ENCODE results near the gene CLIC3.

CLIC3 gene

DNA sequence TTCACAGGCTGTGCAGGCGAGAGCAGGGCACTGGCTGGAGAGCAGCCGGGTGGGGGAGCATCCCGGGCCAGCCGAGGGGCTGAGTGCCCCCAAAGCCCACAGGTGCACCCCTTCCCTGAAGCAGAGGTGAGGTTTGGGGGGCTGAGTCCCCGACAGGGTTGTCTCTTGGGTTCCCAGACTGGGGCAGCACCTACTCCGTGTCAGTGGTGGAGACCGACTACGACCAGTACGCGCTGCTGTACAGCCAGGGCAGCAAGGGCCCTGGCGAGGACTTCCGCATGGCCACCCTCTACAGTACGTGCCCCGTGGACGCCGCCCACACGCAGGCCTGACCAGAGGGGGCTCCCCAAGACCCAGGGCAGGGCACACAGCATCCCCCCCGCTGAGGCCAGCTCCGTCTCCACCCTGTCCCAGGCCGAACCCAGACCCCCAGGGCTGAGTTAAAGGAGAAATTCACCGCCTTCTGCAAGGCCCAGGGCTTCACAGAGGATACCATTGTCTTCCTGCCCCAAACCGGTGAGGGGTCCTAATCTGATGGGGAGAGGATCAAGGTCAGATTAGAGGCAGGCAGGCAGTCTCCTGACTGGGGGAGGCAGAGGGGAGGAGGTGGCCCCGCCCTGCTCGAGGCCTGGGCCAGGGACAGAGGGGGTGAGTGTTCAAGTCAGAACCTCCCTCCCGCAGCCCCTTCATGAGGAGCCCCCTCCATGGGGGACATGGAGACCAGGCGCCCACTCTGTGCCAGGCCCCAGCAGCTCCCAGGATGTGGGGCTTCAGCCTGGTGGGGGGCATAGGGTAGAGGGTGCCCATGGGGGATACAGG, 16.4 kb downstream of the CLIC3 start:
- DNase-seq: no peak

DNA sequence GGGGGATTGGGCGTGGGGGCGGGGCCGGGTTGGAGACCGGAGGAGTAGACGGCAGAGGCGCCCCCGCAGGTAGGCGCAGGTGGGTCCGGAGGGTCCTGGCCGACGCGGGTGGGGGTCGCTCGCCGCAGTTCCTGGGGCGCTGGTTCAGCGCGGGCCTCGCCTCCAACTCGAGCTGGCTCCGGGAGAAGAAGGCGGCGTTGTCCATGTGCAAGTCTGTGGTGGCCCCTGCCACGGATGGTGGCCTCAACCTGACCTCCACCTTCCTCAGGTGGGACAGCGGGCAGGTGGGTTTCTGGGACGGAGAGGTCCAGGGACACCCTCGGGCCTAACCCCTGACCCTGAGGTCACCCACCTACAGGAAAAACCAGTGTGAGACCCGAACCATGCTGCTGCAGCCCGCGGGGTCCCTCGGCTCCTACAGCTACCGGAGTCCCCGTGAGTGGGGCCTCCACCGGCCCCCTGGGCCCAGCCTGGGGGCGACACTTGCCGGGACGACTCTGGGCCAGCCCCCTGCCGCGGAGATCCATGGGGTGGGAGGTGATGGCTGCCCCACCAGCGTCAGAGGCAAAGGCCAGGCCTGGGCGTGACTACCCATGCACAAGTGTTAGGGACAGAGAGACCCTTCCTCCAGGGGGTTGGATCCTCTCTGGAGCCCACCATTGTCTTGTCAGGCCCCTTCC, 17.4 kb downstream of the CLIC3 start:
- DNase-seq: no peak

DNA sequence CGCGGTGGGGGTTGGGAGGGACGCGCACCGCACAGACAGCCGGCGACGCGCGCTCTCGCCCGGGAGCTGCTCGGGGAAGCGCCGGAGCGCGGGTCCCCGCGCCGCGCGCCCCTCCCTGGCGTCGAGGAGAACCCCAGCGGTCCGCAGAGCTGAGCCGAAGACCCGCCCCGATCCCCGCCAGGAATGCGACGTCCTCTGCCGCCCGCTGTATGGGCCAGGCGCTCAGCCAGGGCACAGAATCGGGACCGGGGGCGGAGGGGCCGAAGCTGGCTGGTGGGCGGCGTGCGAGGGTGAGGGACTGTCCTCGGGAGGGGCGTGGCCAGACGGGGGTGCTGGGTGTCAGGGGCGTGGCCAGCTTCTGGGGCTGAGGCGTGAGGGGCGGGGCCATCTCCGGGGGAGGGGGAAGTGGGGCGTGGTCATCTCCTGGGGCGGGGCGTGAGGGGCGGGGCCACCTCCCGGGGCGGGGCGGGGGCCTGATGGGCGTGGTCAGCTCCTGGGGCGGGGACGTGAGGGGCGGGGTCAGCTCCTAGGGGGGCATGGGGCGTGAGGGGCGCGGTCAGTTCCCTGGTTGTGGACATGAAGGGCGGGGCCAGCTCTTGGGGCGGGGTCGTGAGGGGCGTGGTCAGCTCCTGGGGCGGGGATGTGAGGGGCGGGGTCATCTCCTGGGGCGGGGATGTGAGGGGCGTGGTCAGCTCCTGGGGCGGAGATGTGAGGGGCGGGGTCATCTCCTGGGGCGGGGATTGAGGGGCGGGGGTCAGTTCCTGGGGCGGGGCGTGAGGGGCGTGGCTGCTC, 18.1 kb downstream of the CLIC3 start:
- no peak for DNase-seq

GRCh38 chr9:136977649-136978072, 18.7 kb downstream of the CLIC3 start:
- DNase-seq: no peak

- DNase-seq: no peak
Measured at GRCh38 chr9:136977223-136977622, 19.1 kb downstream of the CLIC3 start, which contains the start of gene PTGDS. Gene PTGDS, plus strand, starts transcription at chr9:136977504. Its CDS starts 75 bp downstream, at chr9:136977579.

- DNase-seq: no peak
Measured at GRCh38 chr9:136975644-136976043, 20.7 kb downstream of the CLIC3 start.

GRCh38 chr9:136974817-136975535, 21.4 kb downstream of the CLIC3 start:
- no peak for DNase-seq

- DNase-seq: no peak
Measured at GRCh38 chr9:136973618-136974617, 22.4 kb downstream of the CLIC3 start.

GRCh38 chr9:136972743-136973142, 23.6 kb downstream of the CLIC3 start:
- DNase-seq: no peak

- DNase-seq: no peak
Measured at GRCh38 chr9:136972335-136972734, 24.0 kb downstream of the CLIC3 start.

GRCh38 chr9:136971746-136972145, 24.6 kb downstream of the CLIC3 start:
- DNase-seq: no peak

DNA sequence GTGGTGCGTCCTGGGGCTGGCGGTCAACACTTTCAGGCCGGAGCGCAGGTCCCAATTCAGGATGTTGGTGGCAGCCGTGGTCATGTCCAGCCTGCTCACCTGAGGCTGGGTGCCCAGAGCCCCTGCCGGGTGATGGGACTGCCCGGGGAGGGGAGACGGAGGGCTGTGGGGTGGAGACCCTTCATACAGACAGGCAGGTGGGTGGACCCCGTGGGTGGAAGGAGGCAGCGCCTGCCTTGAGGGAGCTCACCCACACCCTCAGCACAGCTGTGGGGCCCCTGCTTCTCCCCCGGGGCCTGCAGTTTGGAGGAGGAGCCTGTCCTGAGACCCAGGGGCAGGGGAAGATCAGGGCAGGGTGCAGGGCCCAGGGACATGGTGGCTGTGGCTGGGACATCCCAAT, 26.0 kb downstream of the CLIC3 start:
- no peak for DNase-seq

GRCh38 chr9:136969774-136970173, 26.6 kb downstream of the CLIC3 start:
- DNase-seq: no peak

DNA sequence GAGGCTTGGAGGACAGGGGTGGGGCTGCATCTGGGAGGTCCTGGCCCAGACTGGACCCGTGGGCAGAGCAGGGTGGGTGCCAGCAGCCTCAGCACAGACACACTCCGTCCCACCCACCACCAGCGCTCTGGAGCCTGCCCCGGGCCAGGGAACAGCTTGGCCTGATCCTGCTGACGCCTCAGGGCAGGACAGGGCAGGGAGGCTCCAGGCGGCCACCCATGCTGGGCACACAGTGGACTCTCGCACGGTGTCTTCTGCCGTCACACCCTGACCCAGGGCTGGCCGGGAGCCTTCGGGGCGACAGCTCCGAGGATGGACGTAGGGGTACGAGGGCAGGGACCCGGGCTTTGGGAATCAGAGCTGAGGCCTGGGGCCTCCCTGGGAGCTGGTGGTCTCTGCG, 27.2 kb downstream of the CLIC3 start:
- DNase-seq: no peak

DNA sequence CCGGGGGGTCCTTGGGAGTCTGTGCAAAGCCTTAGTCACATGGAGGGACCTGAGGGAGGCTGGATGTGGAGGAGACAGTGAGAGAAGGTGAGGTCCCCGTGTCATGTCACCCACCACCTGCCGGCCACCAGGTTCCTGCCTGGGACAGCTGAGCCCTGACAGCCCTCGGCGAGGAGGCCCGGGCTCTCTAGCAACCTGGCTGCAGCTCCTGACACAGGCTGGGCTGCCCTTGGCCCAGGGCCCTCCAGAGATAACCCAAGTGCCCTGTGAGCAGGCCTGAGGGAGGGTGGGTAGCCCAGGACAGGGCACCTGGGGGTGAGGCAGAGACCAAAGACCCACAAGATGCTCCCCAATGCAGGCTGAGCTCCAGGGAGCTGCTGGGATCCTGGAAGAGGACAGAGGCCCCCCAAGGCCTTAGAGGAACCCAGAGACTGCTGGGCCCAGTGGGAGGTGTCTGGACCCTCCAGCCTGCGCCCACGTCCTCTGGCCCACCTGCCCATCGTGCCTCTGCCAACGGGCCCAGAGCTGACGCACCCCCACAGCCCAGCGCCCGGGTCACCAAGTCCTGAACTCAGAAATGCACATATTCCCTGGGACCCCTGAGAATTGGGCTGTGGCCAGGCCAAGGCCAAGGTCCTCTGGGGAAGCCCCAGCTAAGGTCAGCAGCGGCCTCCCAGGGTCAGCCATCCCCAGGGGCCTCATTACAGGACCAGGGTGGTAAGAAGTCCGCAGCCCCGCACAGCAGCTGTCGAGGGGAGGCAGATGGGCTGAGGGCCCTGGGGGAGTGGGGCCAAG, 27.8 kb downstream of the CLIC3 start:
- no peak for DNase-seq

DNA sequence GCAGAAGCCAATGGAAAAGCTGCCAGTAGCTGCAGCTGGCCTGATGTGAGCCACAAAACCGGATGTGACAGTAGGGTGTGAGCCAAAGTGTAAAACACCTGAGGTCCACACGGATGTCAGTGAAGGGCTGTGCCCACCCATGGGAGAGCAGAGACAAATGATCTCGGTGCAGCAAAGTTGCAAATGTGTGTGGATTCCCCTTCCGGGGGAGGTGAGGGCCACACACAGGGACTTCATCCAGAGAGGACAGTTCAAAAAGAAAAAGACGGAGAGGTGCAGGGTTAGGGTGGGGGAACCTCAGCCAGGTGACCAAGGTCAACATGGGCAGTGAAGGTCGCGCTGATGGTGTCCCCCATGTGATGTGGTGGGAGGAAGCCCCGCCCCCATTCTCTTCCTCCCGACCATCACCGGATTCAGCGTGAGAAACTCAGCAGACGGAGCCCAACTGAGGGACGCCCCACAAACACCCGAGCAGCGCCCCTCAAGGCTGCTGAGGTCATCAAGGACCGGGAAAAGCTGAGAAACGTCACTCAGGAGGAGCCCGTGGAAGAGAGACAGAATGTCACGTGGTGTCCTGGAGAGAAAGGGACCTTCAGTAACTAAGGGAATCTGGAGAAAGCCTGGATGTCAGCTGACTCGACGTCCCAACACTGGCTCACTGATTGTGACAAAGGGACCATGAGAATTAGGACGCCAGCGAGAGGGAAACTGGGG, 30.4 kb downstream of the CLIC3 start:
- no peak for DNase-seq

DNA sequence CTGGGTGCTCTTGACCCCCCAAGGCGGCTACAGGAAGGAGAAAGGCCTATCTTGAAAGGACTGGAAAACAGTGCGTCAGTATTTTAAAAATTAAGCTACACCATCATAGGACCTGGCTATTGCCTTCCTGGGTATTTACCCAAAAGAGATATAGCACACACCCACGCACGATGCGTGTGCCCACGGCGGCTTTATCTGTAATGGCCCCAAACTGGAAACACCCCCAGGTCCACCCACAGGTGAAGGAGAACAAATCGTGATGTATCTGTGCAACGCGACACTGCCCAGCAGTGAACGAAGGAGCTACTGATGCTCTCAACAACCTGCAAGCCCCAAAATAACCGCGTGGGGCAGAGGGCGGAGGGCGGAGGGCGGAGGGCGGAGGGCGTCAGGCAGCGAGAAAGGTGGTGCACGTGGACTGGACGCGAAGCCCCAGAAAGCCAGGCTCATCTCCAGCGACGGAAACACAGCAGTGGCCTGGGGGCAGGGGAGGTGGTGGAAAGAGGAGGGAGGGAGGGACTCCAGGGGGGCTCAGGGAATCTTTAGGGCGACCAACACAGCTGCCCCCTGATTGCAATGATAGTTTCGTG, 31.4 kb downstream of the CLIC3 start:
- no peak for DNase-seq

DNA sequence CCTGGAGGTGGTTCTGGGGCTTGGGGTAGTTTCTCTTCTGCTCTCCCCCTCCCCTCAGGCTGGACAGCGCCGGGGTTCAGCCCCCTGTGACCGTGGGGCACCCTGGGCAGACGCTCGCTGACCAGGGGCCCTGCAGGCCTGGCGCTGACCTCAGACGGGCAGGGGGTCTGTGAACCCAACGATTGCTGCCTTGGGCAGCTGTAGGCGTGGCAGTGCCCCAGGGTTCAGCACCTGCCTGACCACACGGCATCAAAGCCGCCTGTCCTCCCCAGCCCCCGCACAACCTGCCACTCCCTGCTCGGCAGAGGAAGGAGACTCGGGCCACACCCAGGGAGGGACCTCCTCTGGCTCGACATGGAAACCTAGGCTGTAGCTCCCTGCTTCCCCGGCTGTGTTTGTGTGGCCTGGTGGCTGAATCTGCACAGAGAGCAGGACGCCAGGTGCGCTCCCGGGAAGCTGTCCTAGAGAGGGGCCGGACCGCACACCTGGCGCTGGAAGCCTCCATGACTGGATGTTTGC, 32.1 kb downstream of the CLIC3 start:
- no peak for DNase-seq

DNA sequence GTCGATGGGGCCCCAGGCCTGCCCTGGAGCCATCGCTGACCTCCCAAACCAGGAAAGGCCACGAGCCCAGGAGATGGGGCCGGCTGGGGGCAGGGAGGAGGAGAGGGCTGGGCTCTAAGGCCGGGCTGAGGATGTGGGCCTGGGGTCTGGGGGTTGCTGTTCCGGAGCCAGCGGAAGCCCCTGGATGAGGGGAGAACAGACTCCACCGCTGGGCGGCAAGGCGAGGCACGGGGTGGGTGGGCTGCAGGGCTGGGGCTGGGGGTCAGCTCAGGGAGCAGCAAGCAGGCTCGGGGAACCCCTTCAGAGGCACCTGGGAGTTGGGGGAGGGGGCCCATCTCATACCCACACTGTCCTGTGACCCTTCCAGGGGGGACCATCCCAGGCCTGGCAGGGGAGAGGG, 32.6 kb downstream of the CLIC3 start:
- no peak for DNase-seq

Measured in NCI-H1092 (cell line).